Liver (tissue), 9 donors: ENCODE measurements around the gene COQ2. TPM values are rescaled to one million over a fixed set of nuclear protein-coding genes. Genes with fewer than 3 reads are reported as not detected.

Experiments used
- DNase-seq: peaks from one replicate; pipeline ENCODE4 v3.0.0-alpha.2; 2017; ENCODE audit warnings: low spot score
- H3K27ac ChIP-seq, 2 donors: one replicate each; pipeline ENCODE4 v1.7.0; 2013; ENCODE audit warnings: inconsistent platforms in 2 of 2, low read length in 2 of 2, control low read depth in 1 of 2, low read depth in 1 of 2, mild to moderate bottlenecking in 1 of 2
- H3K27me3 ChIP-seq, 4 donors: one replicate each; pipeline versions ENCODE4 v1.6.1 to v1.7.0; 2013; ENCODE audit warnings: low read length in 3 of 4, inconsistent platforms in 1 of 4, mild to moderate bottlenecking in 1 of 4, moderate library complexity in 1 of 4; ENCODE audit not compliant: control insufficient read depth in 4 of 4, insufficient read depth in 4 of 4
- H3K36me3 ChIP-seq, 4 donors: one replicate each; pipeline versions ENCODE4 v1.6.1 to v1.7.0; 2013; ENCODE audit warnings: low read length in 3 of 4, mild to moderate bottlenecking in 3 of 4, low read depth in 1 of 4, moderate library complexity in 1 of 4; ENCODE audit not compliant: control insufficient read depth in 4 of 4, insufficient read depth in 3 of 4
- H3K4me1 ChIP-seq, 4 donors: one replicate each; pipeline versions ENCODE4 v1.6.1 to v1.7.0; 2013; ENCODE audit warnings: low read length in 3 of 4, mild to moderate bottlenecking in 3 of 4, moderate library complexity in 1 of 4; ENCODE audit not compliant: control insufficient read depth in 4 of 4, insufficient read depth in 4 of 4
- H3K4me3 ChIP-seq, 3 donors: one replicate each; pipeline versions ENCODE4 v1.6.1 to v1.7.0; 2013; ENCODE audit warnings: low read length in 3 of 3, control low read depth in 1 of 3, low read depth in 1 of 3, mild to moderate bottlenecking in 1 of 3
- H3K9ac ChIP-seq, 2 donors: one replicate each; pipeline ENCODE4 v1.7.0; 2013; ENCODE audit warnings: low read length in 2 of 2, mild to moderate bottlenecking in 2 of 2, moderate library complexity in 2 of 2, control low read depth in 1 of 2, low read depth in 1 of 2
- H3K9me3 ChIP-seq, 4 donors: one replicate each; pipeline versions ENCODE4 v1.6.1 to v1.7.0; 2013; ENCODE audit warnings: low read length in 3 of 4; ENCODE audit not compliant: control insufficient read depth in 4 of 4
- EGR1 ChIP-seq, 2 donors: IDR thresholded peaks; 2 replicates each; pipeline ENCODE4 v1.6.1; 2016 to 2018; ENCODE audit warnings: antibody characterized with exemption in 2 of 2, low read depth in 2 of 2
- FOXA1 ChIP-seq: IDR thresholded peaks from 2 replicates; pipeline ENCODE4 v1.6.1; 2016; ENCODE audit warnings: antibody characterized with exemption
- FOXA2 ChIP-seq: IDR thresholded peaks from 2 replicates; pipeline ENCODE4 v1.6.1; 2016; ENCODE audit warnings: antibody characterized with exemption
- GABPA ChIP-seq, 2 donors: IDR thresholded peaks in 1 of 2; conservative IDR thresholded peaks in 1 of 2; 2 replicates each; pipeline ENCODE4 v1.6.1; 2016; ENCODE audit warnings: antibody characterized with exemption in 2 of 2, mild to moderate bottlenecking in 1 of 2, moderate library complexity in 1 of 2
- HNF4A ChIP-seq, 2 donors: conservative IDR thresholded peaks; 2 replicates each; pipeline ENCODE4 v1.6.1; 2016; ENCODE audit warnings: antibody characterized with exemption in 2 of 2, mild to moderate bottlenecking in 2 of 2
- HNF4G ChIP-seq: IDR thresholded peaks from 2 replicates; pipeline ENCODE4 v1.6.1; 2016; ENCODE audit warnings: antibody characterized with exemption
- JUND ChIP-seq, 2 donors: IDR thresholded peaks; 2 replicates each; pipeline ENCODE4 v1.6.1; 2016; ENCODE audit warnings: antibody characterized with exemption in 2 of 2
- MAX ChIP-seq: IDR thresholded peaks from 2 replicates; pipeline ENCODE4 v1.6.1; 2016; ENCODE audit warnings: antibody characterized with exemption
- NR2F2 ChIP-seq: IDR thresholded peaks from 2 replicates; pipeline ENCODE4 v1.6.1; 2016; ENCODE audit warnings: antibody characterized with exemption
- RAD21 ChIP-seq, 2 donors: IDR thresholded peaks; 2 replicates each; pipeline ENCODE4 v1.6.1; 2016; ENCODE audit warnings: antibody characterized with exemption in 2 of 2, mild to moderate bottlenecking in 2 of 2
- RXRA ChIP-seq, 2 donors: IDR thresholded peaks; 2 replicates each; pipeline ENCODE4 v1.6.1; 2017 to 2018; ENCODE audit warnings: antibody characterized with exemption in 2 of 2, mild to moderate bottlenecking in 1 of 2
- SP1 ChIP-seq: IDR thresholded peaks from 2 replicates; pipeline ENCODE4 v1.6.1; 2018; ENCODE audit warnings: antibody characterized with exemption, mild to moderate bottlenecking
- TAF1 ChIP-seq: conservative IDR thresholded peaks from 2 replicates; pipeline ENCODE4 v1.6.1; 2016; ENCODE audit warnings: antibody characterized with exemption, mild to moderate bottlenecking
- YY1 ChIP-seq: IDR thresholded peaks from 2 replicates; pipeline ENCODE4 v1.6.1; 2016; ENCODE audit warnings: antibody characterized with exemption, mild to moderate bottlenecking
- ZBTB33 ChIP-seq: IDR thresholded peaks from 2 replicates; pipeline ENCODE4 v1.6.1; 2016; ENCODE audit warnings: antibody characterized with exemption
- WGBS: extraction: QIAGEN DNeasy Blood & Tissue Kit; methylation state at CpG from one replicate; pipeline ENCODE4 v1.1.7; 2013; 5-methylcytosine and 5-hydroxymethylcytosine counted together
- polyA plus RNA-seq, 2 donors: library from polyadenylated mRNA; stranded (reverse) in 1 of 2; unstranded in 1 of 2; fragments of 200-250 nt in 1 of 2; fragments of >200 nt in 1 of 2; fragmentation: Nextera tagmentation in 1 of 2; extraction: Ambion mirVana in 1 of 2; gene quantifications; one replicate each; pipeline versions ENCODE4 v1.2.1 to v1.2.3, GENCODE V29; 2013 to 2015
- total RNA-seq, 2 donors: library from RNA; depleted of rRNA; stranded (reverse); fragments of >200 nt; gene quantifications; one replicate each; pipeline ENCODE4 v1.2.3, GENCODE V29; 2014
- TF ChIP-seq, protein P1 (sequence below): IDR thresholded peaks from 2 replicates; pipeline ENCODE4 v1.6.1; 2016; ENCODE audit warnings: antibody characterized with exemption, mild to moderate bottlenecking
- TF ChIP-seq, protein P2 (sequence below): IDR thresholded peaks from 2 replicates; pipeline ENCODE4 v1.6.1; 2016; ENCODE audit warnings: antibody characterized with exemption
- TF ChIP-seq, protein P3 (sequence below): fragments of 150-350 bp; IDR thresholded peaks from 2 replicates; pipeline ENCODE4 v1.5.1; 2017; ENCODE audit warnings: improper control_type of control experiment, low read depth, low read length; ENCODE audit not compliant: missing input control
- donor health status: healthy.
- donor health status: healthy.
- donor health status: healthy.
- donor health status: healthy.
- donor health status: healthy.

Gene COQ2
- total and polyA plus RNA-seq, 4 donors: 8.6 to 13.6 (median 10.8) TPM

DNA sequence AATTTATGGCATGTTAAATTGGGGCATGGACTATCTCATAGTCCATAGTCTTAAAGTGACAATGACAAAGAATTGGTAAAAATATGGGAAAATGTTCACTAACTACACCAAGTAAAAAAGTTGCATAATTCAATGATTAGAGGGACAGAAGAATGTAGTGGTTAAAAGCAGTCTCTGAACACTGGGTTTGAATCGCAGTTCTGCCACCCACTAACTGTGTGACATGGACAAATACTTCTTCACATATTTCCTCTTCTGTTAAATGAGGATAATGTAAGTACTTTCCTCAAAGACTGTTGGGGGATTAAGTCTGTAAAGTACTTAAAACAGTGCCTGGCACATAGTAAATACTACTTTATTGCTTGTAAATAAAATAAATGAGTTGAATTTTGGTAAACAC, 15.3 kb downstream of the COQ2 start:
- no peaks in the 10 kb centered on the region for H3K4me1 ChIP-seq
- H3K9me3 ChIP-seq: no peaks in the 10 kb centered on the region
- H3K27me3 ChIP-seq: no peaks in the 10 kb centered on the region
- WGBS: 79% methylated on average over 1 of the region's 1 CpG
- no peak for DNase-seq
- peaks cover 5 to 20% (median 9%) of the 10 kb centered on the region in 4 donors for H3K36me3 ChIP-seq
- H3K27ac ChIP-seq: no peak overlapping the region
- TF ChIP-seq YY1 (no peak), MAX (no peak), RAD21 (IDR thresholded peaks at IDR 0.05) (no peak), HNF4G (no peak), ZBTB33 (no peak), FOXA2 (no peak), RXRA (IDR thresholded peaks at IDR 0.05) (no peak), FOXA1 (no peak), JUND (IDR thresholded peaks at IDR 0.05) (no peak), GABPA (IDR thresholded peaks at IDR 0.05 in 1 of 2, conservative IDR thresholded peaks at IDR 0.05 in 1 of 2) (no peak), NR2F2 (no peak), EGR1 (IDR thresholded peaks at IDR 0.05; ENCODE audit: low read depth in 2 of 2) (no peak), TAF1 (no peak), SP1 (no peak), HNF4A (conservative IDR thresholded peaks at IDR 0.05) (no peak)
- TF ChIP-seq, protein P1, sequence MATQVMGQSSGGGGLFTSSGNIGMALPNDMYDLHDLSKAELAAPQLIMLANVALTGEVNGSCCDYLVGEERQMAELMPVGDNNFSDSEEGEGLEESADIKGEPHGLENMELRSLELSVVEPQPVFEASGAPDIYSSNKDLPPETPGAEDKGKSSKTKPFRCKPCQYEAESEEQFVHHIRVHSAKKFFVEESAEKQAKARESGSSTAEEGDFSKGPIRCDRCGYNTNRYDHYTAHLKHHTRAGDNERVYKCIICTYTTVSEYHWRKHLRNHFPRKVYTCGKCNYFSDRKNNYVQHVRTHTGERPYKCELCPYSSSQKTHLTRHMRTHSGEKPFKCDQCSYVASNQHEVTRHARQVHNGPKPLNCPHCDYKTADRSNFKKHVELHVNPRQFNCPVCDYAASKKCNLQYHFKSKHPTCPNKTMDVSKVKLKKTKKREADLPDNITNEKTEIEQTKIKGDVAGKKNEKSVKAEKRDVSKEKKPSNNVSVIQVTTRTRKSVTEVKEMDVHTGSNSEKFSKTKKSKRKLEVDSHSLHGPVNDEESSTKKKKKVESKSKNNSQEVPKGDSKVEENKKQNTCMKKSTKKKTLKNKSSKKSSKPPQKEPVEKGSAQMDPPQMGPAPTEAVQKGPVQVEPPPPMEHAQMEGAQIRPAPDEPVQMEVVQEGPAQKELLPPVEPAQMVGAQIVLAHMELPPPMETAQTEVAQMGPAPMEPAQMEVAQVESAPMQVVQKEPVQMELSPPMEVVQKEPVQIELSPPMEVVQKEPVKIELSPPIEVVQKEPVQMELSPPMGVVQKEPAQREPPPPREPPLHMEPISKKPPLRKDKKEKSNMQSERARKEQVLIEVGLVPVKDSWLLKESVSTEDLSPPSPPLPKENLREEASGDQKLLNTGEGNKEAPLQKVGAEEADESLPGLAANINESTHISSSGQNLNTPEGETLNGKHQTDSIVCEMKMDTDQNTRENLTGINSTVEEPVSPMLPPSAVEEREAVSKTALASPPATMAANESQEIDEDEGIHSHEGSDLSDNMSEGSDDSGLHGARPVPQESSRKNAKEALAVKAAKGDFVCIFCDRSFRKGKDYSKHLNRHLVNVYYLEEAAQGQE: no peak
- TF ChIP-seq, protein P2, sequence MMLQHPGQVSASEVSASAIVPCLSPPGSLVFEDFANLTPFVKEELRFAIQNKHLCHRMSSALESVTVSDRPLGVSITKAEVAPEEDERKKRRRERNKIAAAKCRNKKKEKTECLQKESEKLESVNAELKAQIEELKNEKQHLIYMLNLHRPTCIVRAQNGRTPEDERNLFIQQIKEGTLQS: no peak
- TF ChIP-seq, protein P3, sequence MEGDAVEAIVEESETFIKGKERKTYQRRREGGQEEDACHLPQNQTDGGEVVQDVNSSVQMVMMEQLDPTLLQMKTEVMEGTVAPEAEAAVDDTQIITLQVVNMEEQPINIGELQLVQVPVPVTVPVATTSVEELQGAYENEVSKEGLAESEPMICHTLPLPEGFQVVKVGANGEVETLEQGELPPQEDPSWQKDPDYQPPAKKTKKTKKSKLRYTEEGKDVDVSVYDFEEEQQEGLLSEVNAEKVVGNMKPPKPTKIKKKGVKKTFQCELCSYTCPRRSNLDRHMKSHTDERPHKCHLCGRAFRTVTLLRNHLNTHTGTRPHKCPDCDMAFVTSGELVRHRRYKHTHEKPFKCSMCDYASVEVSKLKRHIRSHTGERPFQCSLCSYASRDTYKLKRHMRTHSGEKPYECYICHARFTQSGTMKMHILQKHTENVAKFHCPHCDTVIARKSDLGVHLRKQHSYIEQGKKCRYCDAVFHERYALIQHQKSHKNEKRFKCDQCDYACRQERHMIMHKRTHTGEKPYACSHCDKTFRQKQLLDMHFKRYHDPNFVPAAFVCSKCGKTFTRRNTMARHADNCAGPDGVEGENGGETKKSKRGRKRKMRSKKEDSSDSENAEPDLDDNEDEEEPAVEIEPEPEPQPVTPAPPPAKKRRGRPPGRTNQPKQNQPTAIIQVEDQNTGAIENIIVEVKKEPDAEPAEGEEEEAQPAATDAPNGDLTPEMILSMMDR: no peak
- no peak overlapping the region for H3K4me3 ChIP-seq
- no peak overlapping the region for H3K9ac ChIP-seq
